ENCODE results near the gene BCAS1.

- TF ChIP-seq CTCF (IDR thresholded peaks at IDR 0.05) (no peak), EZH2 (IDR thresholded peaks at IDR 0.05; ENCODE audit: borderline replicate concordance, insufficient read depth, low read depth, low read length, poor library complexity, severe bottlenecking) (no peak)
Observed at GRCh38 chr20:54002741-54003140, 67.7 kb downstream of the BCAS1 start.

Measured in B cell (primary cell).